ENCODE data around the gene NOTCH1.
"Not testable (repeated sequence)": the region's sequence is repeated elsewhere in the genome, so short reads cannot be mapped to it uniquely, and the experiment has no call there.

Gene NOTCH1

GRCh38 chr9:136578915-136579649 lies 33.2 kb upstream of the NOTCH1 start:
- DNase-seq (ENCODE audit: low read depth in 2 of 2), result no peak

GRCh38 chr9:136578626-136578914 lies 32.7 kb upstream of the NOTCH1 start:
- no peak for DNase-seq (ENCODE audit: low read depth in 2 of 2)

DNA sequence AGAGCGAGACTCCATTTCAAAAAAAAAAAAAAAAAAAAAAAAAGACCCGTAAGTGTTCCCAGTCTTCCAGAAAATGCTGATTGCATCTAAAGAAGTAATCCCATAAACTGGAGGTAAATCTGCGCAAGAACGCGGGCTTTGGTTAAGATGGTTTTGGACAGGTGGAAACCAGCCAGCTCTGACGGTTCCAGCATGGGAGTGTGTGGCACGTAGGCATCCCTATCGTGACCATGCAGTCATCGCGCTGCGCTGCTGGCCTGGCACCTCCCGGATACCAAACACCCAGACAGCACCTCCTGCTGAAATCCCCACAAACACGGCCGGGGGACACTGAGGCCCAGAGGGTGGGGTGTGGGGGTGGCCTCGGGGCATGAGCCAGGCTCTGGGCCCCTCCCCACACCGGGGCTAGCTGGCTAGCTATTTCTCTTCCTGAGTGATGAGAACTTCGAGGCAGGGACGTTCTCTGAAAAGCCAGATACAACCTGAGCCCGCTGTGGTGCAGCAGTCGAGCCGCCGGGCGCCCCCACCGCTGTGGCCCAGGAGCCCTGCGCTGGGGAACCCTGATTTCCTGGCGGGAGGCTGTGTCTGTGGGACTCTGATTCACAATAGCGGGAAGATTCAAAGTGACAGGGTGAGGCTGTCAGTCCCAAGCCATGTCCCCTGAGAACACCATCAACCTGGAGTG lies 32.2 kb upstream of the NOTCH1 start:
- DNase-seq (ENCODE audit: low read depth in 2 of 2), result no peak

DNA sequence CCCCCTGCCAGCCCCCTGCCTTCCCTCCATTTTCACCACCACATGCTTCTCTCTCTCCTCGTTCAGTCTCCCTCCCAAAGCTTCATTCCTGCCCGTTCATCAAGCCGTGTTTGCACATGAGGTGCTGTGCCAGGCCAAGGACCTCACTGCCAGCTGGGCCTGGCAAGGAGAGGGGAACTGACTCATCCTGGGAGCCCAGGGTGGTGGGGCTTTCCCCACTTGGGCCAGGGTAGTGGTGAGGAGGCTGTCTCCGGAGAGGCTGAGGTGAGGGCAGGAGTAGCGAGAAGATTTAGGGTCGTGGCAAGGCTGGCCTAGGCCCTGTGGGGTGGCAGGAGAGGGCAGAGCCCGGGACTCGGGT lies 30.4 kb upstream of the NOTCH1 start:
- no peak for DNase-seq (ENCODE audit: low read depth in 2 of 2)

DNA sequence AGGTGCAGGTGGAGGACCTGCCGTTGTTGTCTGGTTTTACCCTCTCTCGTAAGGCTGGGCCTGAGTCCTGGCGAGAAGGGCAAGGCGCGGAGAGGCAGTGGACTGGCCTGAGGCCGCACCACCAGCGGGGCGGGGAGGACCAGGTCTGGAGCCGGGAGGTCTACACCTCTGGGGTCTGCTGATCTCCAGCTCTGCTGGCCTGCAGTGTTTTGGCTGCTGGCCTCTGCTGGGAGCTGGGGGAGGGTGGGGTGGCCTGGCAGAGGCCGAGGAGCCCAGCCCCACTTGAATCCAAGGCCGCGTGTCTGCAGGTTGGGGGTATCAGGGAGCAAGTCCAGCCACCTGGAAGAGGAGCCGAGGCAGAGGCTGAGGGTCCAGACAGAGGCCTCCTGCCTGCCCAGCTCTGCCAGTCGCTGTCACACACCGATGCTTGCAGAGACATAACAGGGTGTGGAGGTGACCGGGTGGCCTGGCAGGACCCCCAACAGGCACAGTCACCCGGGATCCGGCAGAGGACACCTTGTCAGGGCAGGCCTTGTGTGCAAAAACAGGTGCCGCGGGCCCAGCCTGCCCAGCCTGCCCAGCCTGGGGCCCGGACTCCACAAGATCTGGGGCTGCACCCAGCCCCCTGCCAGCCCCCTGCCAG lies 29.9 kb upstream of the NOTCH1 start:
- DNase-seq (ENCODE audit: low read depth in 2 of 2), result no peak

DNA sequence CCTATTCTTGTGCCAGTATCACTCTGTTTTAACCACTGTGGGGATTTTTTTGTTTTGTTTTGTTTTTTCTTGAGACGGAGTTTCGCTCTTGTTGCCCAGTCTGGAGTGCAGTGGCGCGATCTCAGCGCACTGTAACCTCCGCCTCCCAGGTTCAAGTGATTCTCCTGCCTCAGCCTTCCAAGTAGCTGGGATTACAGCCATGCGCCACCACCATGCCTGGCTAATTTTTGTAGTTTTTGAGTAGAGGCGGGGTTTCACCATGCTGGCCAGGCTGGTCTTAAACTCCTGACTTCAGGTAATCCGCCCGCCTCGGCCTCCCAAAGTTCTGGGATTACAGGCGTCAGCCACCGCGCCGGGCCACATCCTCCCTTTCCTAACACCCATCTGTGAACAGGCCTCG lies 28.8 kb upstream of the NOTCH1 start:
- not testable (repeated sequence) for DNase-seq (ENCODE audit: low read depth in 2 of 2)

DNA sequence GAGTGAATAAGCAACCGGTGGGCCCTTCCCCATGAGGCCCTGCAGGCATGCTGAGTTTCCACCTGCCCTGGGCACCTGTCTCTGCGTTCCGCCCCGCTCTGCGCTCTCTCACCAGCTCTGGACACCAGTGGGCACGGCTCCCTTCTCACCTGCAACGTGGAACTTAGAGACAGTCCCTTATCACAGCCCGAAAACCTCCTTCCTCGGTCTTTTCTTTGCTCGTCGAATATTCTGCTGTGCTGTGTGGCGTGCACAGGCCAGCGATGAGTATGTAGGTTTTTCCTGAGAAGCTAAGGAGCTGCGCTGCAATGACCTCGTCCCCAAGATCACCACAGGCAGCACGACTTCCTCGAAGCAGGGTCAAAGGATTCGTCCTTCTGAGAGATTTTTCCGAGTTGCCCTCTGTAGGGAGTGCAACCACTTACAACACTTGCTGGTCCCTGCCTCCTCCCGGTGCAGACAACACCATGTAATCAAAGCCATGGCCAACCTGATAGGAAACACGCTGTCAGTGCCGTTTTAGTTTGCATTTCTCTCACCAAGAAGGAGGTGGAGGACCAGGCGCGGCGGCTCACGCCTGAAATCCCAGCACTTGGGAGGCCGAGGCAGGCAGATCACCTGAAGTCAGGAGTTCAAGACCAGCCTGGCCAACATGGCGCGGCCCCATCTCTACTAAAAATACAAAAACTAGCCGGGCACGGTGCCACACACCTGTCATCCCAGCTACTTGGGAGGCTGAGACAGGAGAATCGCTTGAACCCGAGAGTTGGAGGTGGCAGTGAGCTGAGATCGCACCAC lies 27.2 kb upstream of the NOTCH1 start:
- no peak for DNase-seq (ENCODE audit: low read depth in 2 of 2)

- no peak for DNase-seq (ENCODE audit: low read depth in 2 of 2)
Observed at GRCh38 chr9:136572003-136572827, 26.4 kb upstream of the NOTCH1 start.

- DNase-seq (ENCODE audit: low read depth in 2 of 2), result no peak
Observed at GRCh38 chr9:136571531-136571930, 25.7 kb upstream of the NOTCH1 start.

GRCh38 chr9:136570916-136571315 lies 25.1 kb upstream of the NOTCH1 start:
- DNase-seq (ENCODE audit: low read depth in 2 of 2), result no peak

- DNase-seq (ENCODE audit: low read depth in 2 of 2), result no peak
Observed at GRCh38 chr9:136570191-136570845, 24.5 kb upstream of the NOTCH1 start.

DNA sequence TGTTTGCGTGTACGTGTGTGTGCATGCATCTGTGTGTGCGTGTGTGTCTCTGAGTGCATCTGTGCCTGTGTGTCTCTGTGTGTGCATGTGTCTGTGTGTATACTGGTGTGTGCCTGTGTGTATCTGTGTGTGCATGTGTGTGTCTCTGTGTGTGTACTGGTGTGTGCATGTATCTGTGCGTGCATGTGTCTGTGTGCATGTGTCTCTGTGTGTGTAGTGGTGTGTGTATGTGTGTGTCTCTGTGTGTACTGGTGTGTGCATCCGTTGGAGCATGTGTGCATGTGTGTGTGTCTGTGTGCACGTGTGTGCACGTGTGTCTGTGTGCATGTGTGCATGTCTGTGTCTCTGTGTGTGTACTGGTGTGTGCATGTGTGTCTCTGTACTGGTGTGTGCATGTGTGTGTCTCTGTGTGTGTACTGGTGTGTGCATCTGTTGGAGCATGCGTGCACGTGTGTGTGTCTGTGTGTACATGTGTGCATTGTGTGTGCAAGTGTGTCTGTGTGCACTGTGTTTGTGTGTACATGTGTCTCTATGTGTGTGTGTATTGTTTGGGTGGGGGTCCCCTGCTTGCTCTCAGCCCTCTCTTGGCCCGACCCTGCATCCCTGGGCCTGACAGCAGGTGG lies 23.8 kb upstream of the NOTCH1 start:
- no peak for DNase-seq (ENCODE audit: low read depth in 2 of 2)

- no peak for DNase-seq (ENCODE audit: low read depth in 2 of 2)
Observed at GRCh38 chr9:136568288-136569081, 22.6 kb upstream of the NOTCH1 start.

DNA sequence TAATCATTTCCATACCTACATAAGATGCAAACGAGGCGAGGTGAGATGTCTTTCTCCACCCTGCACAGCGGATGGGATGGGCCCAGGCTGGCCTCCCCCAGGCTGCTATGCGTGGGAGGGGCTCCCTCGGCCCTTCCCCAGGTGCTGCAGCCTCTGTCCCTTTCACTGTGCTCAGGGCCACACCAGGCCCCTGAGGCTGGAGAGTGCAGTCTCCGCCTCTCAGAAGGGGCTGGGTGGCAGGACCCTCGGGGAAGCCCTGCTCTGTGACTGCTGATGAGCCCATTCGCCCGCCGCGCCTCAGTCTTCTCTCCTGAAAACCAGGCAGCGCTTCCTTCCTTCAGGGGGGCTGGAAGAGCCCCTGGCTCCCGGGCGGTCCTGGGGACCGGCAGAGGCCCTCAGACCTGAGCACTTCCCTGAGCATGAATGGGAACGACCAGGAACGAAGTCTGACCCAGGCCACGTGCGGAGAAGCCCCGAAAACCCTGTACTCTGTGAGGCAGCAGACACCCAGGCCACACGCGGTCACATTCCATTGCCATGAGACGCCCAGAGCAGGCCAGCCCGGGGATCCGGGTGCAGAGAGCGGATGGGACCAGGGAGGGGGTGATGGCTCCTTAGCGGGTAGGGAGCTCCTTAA lies 21.9 kb upstream of the NOTCH1 start:
- DNase-seq (ENCODE audit: low read depth in 2 of 2), result no peak

- no peak for DNase-seq (ENCODE audit: low read depth in 2 of 2)
Observed at GRCh38 chr9:136566901-136567300, 21.1 kb upstream of the NOTCH1 start.

GRCh38 chr9:136566553-136566895 lies 20.7 kb upstream of the NOTCH1 start:
- no peak for DNase-seq (ENCODE audit: low read depth in 2 of 2)

GRCh38 chr9:136565715-136566552 lies 20.1 kb upstream of the NOTCH1 start:
- DNase-seq (ENCODE audit: low read depth in 2 of 2), result no peak

GRCh38 chr9:136565086-136565714 lies 19.4 kb upstream of the NOTCH1 start:
- DNase-seq (ENCODE audit: low read depth in 2 of 2), result no peak
